ENCODE results near the gene ARHGAP42.

DNA sequence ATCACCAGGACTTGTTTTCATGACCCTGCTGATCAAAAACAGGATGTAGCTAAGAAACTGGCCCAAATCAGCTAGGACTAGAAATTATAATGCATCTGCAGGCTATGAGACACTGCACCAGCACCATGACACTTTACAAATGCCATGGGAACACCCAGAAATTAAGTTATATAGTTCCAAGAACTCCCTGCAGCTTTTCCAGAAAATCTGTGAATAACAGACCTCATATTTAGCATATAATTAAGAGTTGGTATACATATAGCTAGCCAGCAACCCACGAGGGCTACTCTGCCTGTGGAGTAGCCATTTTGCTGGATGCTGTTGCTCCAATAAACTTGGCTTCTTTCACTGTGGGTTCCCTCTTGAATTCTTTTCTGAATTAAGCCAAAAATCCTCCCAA is 341.6 kb downstream of the ARHGAP42 start:
- TF ChIP-seq, protein P1, sequence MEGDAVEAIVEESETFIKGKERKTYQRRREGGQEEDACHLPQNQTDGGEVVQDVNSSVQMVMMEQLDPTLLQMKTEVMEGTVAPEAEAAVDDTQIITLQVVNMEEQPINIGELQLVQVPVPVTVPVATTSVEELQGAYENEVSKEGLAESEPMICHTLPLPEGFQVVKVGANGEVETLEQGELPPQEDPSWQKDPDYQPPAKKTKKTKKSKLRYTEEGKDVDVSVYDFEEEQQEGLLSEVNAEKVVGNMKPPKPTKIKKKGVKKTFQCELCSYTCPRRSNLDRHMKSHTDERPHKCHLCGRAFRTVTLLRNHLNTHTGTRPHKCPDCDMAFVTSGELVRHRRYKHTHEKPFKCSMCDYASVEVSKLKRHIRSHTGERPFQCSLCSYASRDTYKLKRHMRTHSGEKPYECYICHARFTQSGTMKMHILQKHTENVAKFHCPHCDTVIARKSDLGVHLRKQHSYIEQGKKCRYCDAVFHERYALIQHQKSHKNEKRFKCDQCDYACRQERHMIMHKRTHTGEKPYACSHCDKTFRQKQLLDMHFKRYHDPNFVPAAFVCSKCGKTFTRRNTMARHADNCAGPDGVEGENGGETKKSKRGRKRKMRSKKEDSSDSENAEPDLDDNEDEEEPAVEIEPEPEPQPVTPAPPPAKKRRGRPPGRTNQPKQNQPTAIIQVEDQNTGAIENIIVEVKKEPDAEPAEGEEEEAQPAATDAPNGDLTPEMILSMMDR (IDR thresholded peaks at IDR 0.05): no peak
- no peak for TF ChIP-seq POLR2A (IDR thresholded peaks at IDR 0.05)
